ENCODE data around the gene UBA5. TPM values are rescaled to one million over a fixed set of nuclear protein-coding genes. Genes with fewer than 3 reads are reported as not detected.

The UBA5 gene
- total and polyA plus RNA-seq, 2 of the 13 experiments (the other 11 are each of a cell fraction or from before 2014, with no cell fraction given) = 30.2 to 46.8 TPM

DNA sequence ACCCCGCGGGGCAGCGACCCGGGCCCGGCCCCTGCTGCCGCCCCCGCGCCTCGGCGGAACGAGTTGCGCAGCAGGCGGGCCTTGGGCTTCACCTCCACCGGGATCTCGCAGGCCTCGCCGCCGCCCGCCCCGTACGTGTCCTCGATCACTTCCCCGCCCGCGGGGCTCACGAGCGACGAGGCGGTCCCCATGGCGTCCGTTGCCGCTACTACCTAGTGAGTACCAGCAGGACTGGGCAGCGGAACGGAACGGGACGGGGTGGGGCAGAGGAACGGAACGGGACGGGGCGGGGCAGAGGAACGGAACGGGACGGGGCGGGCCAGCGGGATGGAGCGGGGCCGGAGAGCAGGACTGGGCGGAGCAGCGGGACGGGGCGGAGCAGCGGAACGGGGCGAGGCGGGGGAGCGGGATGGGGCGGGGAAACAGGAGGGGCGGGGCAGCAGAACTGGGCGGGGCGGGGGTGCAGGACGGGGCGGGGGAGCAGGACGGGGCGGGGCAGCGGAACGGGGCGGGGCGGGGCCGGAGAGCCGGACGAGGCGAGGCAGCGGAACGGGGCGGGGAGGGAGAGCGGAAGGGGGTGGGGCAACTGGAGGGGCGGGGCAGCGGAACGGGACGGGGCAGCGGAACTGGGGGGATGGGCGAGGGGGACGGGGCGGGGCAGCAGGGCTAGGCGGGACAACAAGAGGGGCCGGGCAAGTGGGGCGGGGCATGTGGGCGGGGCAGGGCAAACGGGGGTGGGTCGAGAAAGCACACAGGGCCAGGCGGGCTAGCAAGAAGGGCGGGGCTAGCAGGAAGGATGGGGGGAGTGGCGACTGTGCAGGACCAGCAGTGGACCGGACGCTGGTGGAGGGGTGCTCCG is 62.3 kb downstream of the UBA5 start, which contains the start of gene NPHP3 (continued):
- TF ChIP-seq ZNF670 (CRISPR knock-in tag; IDR thresholded peaks at IDR 0.05; ENCODE audit: borderline replicate concordance) = no peak; the same call in 1 of the 2 replicates
- no peak for TF ChIP-seq CENPT (CRISPR knock-in tag; IDR thresholded peaks at IDR 0.05; ENCODE audit: low read depth)
- no peak for TF ChIP-seq ZBTB8A (CRISPR knock-in tag; IDR thresholded peaks at IDR 0.05; ENCODE audit: borderline replicate concordance, low read depth)
- TF ChIP-seq MAFF (IDR thresholded peaks at IDR 0.05; ENCODE audit: low read depth, low read length) = no peak
- TF ChIP-seq KLF11 (CRISPR knock-in tag; IDR thresholded peaks at IDR 0.05) = no peak
- TF ChIP-seq, protein P1, sequence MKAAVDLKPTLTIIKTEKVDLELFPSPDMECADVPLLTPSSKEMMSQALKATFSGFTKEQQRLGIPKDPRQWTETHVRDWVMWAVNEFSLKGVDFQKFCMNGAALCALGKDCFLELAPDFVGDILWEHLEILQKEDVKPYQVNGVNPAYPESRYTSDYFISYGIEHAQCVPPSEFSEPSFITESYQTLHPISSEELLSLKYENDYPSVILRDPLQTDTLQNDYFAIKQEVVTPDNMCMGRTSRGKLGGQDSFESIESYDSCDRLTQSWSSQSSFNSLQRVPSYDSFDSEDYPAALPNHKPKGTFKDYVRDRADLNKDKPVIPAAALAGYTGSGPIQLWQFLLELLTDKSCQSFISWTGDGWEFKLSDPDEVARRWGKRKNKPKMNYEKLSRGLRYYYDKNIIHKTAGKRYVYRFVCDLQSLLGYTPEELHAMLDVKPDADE (CRISPR knock-in tag; IDR thresholded peaks at IDR 0.05) = 0 out of 2 replicates have a peak, but pooled peaks have one; percentile 27
- no peak for TF ChIP-seq ZNF317 (CRISPR knock-in tag; IDR thresholded peaks at IDR 0.05)
- TF ChIP-seq ZNF441 (CRISPR knock-in tag; IDR thresholded peaks at IDR 0.05; ENCODE audit: borderline replicate concordance) = no peak
- no peak for TF ChIP-seq ZNF557 (CRISPR knock-in tag; IDR thresholded peaks at IDR 0.05)
- no peak for TF ChIP-seq ZNF768 (CRISPR knock-in tag; IDR thresholded peaks at IDR 0.05)
- TF ChIP-seq, protein P2, sequence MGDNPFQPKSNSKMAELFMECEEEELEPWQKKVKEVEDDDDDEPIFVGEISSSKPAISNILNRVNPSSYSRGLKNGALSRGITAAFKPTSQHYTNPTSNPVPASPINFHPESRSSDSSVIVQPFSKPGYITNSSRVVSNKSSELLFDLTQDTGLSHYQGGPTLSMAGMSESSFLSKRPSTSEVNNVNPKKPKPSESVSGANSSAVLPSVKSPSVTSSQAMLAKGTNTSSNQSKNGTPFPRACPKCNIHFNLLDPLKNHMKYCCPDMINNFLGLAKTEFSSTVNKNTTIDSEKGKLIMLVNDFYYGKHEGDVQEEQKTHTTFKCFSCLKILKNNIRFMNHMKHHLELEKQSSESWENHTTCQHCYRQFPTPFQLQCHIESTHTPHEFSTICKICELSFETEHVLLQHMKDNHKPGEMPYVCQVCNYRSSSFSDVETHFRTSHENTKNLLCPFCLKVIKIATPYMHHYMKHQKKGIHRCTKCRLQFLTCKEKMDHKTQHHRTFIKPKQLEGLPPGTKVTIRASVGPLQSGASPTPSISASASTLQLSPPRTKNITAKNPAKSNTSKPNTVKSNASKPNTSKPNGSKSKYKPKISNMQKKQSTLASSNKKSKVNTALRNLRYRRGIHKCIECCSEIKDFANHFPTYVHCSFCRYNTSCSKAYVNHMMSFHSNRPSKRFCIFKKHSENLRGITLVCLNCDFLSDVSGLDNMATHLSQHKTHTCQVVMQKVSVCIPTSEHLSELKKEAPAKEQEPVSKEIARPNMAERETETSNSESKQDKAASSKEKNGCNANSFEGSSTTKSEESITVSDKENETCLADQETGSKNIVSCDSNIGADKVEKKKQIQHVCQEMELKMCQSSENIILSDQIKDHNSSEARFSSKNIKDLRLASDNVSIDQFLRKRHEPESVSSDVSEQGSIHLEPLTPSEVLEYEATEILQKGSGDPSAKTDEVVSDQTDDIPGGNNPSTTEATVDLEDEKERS (CRISPR knock-in tag; IDR thresholded peaks at IDR 0.05) = no peak
- TF ChIP-seq, protein P3, sequence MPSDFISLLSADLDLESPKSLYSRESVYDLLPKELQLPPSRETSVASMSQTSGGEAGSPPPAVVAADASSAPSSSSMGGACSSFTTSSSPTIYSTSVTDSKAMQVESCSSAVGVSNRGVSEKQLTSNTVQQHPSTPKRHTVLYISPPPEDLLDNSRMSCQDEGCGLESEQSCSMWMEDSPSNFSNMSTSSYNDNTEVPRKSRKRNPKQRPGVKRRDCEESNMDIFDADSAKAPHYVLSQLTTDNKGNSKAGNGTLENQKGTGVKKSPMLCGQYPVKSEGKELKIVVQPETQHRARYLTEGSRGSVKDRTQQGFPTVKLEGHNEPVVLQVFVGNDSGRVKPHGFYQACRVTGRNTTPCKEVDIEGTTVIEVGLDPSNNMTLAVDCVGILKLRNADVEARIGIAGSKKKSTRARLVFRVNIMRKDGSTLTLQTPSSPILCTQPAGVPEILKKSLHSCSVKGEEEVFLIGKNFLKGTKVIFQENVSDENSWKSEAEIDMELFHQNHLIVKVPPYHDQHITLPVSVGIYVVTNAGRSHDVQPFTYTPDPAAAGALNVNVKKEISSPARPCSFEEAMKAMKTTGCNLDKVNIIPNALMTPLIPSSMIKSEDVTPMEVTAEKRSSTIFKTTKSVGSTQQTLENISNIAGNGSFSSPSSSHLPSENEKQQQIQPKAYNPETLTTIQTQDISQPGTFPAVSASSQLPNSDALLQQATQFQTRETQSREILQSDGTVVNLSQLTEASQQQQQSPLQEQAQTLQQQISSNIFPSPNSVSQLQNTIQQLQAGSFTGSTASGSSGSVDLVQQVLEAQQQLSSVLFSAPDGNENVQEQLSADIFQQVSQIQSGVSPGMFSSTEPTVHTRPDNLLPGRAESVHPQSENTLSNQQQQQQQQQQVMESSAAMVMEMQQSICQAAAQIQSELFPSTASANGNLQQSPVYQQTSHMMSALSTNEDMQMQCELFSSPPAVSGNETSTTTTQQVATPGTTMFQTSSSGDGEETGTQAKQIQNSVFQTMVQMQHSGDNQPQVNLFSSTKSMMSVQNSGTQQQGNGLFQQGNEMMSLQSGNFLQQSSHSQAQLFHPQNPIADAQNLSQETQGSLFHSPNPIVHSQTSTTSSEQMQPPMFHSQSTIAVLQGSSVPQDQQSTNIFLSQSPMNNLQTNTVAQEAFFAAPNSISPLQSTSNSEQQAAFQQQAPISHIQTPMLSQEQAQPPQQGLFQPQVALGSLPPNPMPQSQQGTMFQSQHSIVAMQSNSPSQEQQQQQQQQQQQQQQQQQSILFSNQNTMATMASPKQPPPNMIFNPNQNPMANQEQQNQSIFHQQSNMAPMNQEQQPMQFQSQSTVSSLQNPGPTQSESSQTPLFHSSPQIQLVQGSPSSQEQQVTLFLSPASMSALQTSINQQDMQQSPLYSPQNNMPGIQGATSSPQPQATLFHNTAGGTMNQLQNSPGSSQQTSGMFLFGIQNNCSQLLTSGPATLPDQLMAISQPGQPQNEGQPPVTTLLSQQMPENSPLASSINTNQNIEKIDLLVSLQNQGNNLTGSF (CRISPR knock-in tag; IDR thresholded peaks at IDR 0.05) = no peak
- TF ChIP-seq, protein P4, sequence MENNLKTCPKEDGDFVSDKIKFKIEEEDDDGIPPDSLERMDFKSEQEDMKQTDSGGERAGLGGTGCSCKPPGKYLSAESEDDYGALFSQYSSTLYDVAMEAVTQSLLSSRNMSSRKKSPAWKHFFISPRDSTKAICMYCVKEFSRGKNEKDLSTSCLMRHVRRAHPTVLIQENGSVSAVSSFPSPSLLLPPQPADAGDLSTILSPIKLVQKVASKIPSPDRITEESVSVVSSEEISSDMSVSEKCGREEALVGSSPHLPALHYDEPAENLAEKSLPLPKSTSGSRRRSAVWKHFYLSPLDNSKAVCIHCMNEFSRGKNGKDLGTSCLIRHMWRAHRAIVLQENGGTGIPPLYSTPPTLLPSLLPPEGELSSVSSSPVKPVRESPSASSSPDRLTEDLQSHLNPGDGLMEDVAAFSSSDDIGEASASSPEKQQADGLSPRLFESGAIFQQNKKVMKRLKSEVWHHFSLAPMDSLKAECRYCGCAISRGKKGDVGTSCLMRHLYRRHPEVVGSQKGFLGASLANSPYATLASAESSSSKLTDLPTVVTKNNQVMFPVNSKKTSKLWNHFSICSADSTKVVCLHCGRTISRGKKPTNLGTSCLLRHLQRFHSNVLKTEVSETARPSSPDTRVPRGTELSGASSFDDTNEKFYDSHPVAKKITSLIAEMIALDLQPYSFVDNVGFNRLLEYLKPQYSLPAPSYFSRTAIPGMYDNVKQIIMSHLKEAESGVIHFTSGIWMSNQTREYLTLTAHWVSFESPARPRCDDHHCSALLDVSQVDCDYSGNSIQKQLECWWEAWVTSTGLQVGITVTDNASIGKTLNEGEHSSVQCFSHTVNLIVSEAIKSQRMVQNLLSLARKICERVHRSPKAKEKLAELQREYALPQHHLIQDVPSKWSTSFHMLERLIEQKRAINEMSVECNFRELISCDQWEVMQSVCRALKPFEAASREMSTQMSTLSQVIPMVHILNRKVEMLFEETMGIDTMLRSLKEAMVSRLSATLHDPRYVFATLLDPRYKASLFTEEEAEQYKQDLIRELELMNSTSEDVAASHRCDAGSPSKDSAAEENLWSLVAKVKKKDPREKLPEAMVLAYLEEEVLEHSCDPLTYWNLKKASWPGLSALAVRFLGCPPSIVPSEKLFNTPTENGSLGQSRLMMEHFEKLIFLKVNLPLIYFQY (CRISPR knock-in tag; IDR thresholded peaks at IDR 0.05; ENCODE audit: borderline replicate concordance) = no peak

All from HepG2 (cell line).